ENCODE results near the gene PDGFC.

DNA sequence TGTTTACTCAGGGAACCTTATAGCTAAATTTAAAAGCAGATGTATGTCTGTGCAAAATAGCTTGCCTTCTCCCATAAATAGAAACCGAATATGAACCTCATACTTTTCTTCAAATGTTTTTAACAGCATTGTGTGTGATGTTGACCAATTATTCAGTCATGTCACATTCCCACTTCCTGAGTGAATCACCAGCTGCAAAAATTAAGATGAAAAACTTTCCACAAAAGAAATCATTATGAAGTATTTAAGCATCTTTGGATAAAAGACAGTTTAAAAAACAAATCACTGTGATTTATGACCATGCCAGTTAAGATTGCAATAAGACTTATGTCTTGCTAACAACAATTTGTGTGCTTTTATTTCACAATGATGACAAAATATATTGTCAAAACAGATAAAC, 220.1 kb downstream of the PDGFC start:
- TF ChIP-seq, protein P1, sequence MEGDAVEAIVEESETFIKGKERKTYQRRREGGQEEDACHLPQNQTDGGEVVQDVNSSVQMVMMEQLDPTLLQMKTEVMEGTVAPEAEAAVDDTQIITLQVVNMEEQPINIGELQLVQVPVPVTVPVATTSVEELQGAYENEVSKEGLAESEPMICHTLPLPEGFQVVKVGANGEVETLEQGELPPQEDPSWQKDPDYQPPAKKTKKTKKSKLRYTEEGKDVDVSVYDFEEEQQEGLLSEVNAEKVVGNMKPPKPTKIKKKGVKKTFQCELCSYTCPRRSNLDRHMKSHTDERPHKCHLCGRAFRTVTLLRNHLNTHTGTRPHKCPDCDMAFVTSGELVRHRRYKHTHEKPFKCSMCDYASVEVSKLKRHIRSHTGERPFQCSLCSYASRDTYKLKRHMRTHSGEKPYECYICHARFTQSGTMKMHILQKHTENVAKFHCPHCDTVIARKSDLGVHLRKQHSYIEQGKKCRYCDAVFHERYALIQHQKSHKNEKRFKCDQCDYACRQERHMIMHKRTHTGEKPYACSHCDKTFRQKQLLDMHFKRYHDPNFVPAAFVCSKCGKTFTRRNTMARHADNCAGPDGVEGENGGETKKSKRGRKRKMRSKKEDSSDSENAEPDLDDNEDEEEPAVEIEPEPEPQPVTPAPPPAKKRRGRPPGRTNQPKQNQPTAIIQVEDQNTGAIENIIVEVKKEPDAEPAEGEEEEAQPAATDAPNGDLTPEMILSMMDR (IDR thresholded peaks at IDR 0.05): no peak
- no peak for TF ChIP-seq POLR2A (IDR thresholded peaks at IDR 0.05)
